H1 (cell line): Measurements from ENCODE around the gene MYD88. TPM values are rescaled to one million over a fixed set of nuclear protein-coding genes. Genes with fewer than 3 reads are reported as not detected.

Source experiments
- CTCF ChIA-PET: fragments of 300-600 bp; sonication (Branson Sonifier 250); formaldehyde crosslinking; loops from one replicate; lab custom pipeline; 2021; ENCODE audit not compliant: partially characterized antibody; lab: Charles Lee
- POLR2A ChIA-PET: fragments of 300-600 bp; sonication (Branson Sonifier 250); formaldehyde crosslinking; loops from one replicate; lab custom pipeline; 2021; ENCODE audit warnings: inconsistent platforms; ENCODE audit not compliant: partially characterized antibody; lab: Charles Lee
- DNase-seq, 2 experiments: peaks; one replicate each; pipeline versions ENCODE4 v3.0.0 to v3.0.0-alpha.2; 2010 to 2022; ENCODE audit warnings: low spot score in 2 of 2, low read depth in 1 of 2, mixed read lengths in 1 of 2
- FAIRE-seq: peaks from 2 replicates; lab custom pipeline; 2011; peaks lifted over from hg19 to GRCh38; lab: Jason Lieb, UNC
- H2AFZ ChIP-seq: 2 replicates; pipeline ENCODE4 v1.8.1; 2012; ENCODE audit warnings: low read length, inconsistent platforms
- H2AK5ac ChIP-seq: 2 replicates; pipeline ENCODE4 v1.6.1; 2013; ENCODE audit warnings: low read depth, low read length
- H2BK120ac ChIP-seq: replicated peaks from 2 replicates; pipeline ENCODE3; 2013; ENCODE audit warnings: low read depth, low read length, inconsistent platforms
- H2BK12ac ChIP-seq: 2 replicates; pipeline ENCODE4 v1.6.1; 2013; ENCODE audit warnings: low read depth, low read length
- H2BK15ac ChIP-seq: 2 replicates; pipeline ENCODE4 v1.6.1; 2013; ENCODE audit warnings: low read length
- H2BK20ac ChIP-seq: 2 replicates; pipeline ENCODE4 v1.6.1; 2013; ENCODE audit warnings: low read length
- H2BK5ac ChIP-seq: 2 replicates; pipeline ENCODE4 v1.6.1; 2013; ENCODE audit warnings: low read depth, low read length
- H3K14ac ChIP-seq: 2 replicates; pipeline ENCODE4 v1.6.1; 2013; ENCODE audit warnings: inconsistent platforms; ENCODE audit not compliant: insufficient read length
- H3K18ac ChIP-seq: 2 replicates; pipeline ENCODE4 v1.6.1; 2013; ENCODE audit warnings: low read length; ENCODE audit errors: extremely low read depth
- H3K23ac ChIP-seq: 2 replicates; pipeline ENCODE4 v1.6.1; 2013; ENCODE audit warnings: inconsistent platforms; ENCODE audit not compliant: insufficient read length
- H3K23me2 ChIP-seq: 2 replicates; pipeline ENCODE4 v1.6.1; 2013; ENCODE audit warnings: low read depth, low read length
- H3K27ac ChIP-seq: 2 replicates; pipeline ENCODE4 v1.6.1; 2011; ENCODE audit warnings: low read depth, low read length, inconsistent platforms
- H3K27me3 ChIP-seq, 4 experiments: replicated peaks in 1 of 4; 1 replicate in 1 of 4; 2 replicates in 3 of 4; pipeline versions ENCODE4 v1.6.1 to v1.8.1; 2011 to 2013; ENCODE audit warnings: low read length in 3 of 4, mild to moderate bottlenecking in 3 of 4, inconsistent platforms in 2 of 4, mixed read lengths in 2 of 4, moderate library complexity in 1 of 4; ENCODE audit not compliant: control insufficient read depth in 3 of 4, insufficient read depth in 3 of 4; ENCODE audit errors: extremely low read depth in 1 of 4
- H3K36me3 ChIP-seq, 4 experiments: 2 replicates each; pipeline versions ENCODE4 v1.6.1 to v1.8.1; 2011 to 2013; ENCODE audit warnings: mild to moderate bottlenecking in 4 of 4, low read length in 3 of 4, moderate library complexity in 2 of 4, control low read depth in 1 of 4, inconsistent platforms in 1 of 4; ENCODE audit not compliant: insufficient read depth in 4 of 4, control insufficient read depth in 2 of 4
- H3K4ac ChIP-seq: replicated peaks from 2 replicates; pipeline ENCODE3; 2013; ENCODE audit warnings: low read length, low read depth, mixed read lengths, inconsistent platforms; ENCODE audit not compliant: insufficient read length
- H3K4me1 ChIP-seq, 4 experiments: replicated peaks in 1 of 4; 1 replicate in 1 of 4; 2 replicates in 3 of 4; pipeline versions ENCODE4 v1.6.1 to v1.8.1; 2011 to 2013; ENCODE audit warnings: low read length in 3 of 4, inconsistent platforms in 2 of 4, mixed read lengths in 1 of 4; ENCODE audit not compliant: insufficient read depth in 4 of 4, control insufficient read depth in 3 of 4
- H3K4me2 ChIP-seq, 2 experiments: 2 replicates each; pipeline versions ENCODE4 v1.6.1 to v1.8.1; 2011 to 2013; ENCODE audit warnings: low read depth in 2 of 2, low read length in 2 of 2, control low read depth in 1 of 2, inconsistent platforms in 1 of 2, mild to moderate bottlenecking in 1 of 2; ENCODE audit not compliant: insufficient read depth in 1 of 2
- H3K4me3 ChIP-seq, 4 experiments: fragments of 200-600, 300-600 bp in 1 of 4; sonication (generic), shearing (Covaris generic), sonication (Bioruptor Twin) in 1 of 4; 2 replicates each; pipeline versions ENCODE4 v1.5.1 to v1.8.1; 2011 to 2016; ENCODE audit warnings: low read length in 4 of 4, low read depth in 3 of 4, control low read depth in 2 of 4, inconsistent platforms in 2 of 4, mild to moderate bottlenecking in 2 of 4, mixed read lengths in 1 of 4, moderate library complexity in 1 of 4; ENCODE audit not compliant: insufficient read depth in 2 of 4; ENCODE audit errors: extremely low read depth in 1 of 4
- H3K56ac ChIP-seq: replicated peaks from 2 replicates; pipeline ENCODE3; 2013; ENCODE audit warnings: low read depth, mild to moderate bottlenecking, mixed read lengths, low read length, inconsistent platforms; ENCODE audit not compliant: insufficient read length
- H3K79me1 ChIP-seq: 2 replicates; pipeline ENCODE4 v1.6.1; 2013; ENCODE audit warnings: low read depth, low read length, control low read depth
- H3K79me2 ChIP-seq, 2 experiments: 2 replicates each; pipeline versions ENCODE4 v1.6.1 to v1.8.1; 2012 to 2013; ENCODE audit warnings: low read length in 2 of 2, mild to moderate bottlenecking in 2 of 2, inconsistent platforms in 1 of 2; ENCODE audit not compliant: insufficient read depth in 2 of 2, control insufficient read depth in 1 of 2
- H3K9ac ChIP-seq, 4 experiments: replicated peaks in 1 of 4; 1 replicate in 1 of 4; 2 replicates in 3 of 4; pipeline versions ENCODE4 v1.6.1 to v1.8.1; 2011 to 2013; ENCODE audit warnings: low read depth in 3 of 4, low read length in 3 of 4, control low read depth in 2 of 4, mild to moderate bottlenecking in 2 of 4, moderate library complexity in 2 of 4, inconsistent platforms in 1 of 4; ENCODE audit errors: extremely low read depth in 1 of 4
- H3K9me3 ChIP-seq, 2 experiments: 2 replicates each; pipeline versions ENCODE4 v1.6.1 to v1.8.1; 2012 to 2013; ENCODE audit warnings: mild to moderate bottlenecking in 2 of 2, moderate library complexity in 2 of 2, control low read depth in 1 of 2, inconsistent platforms in 1 of 2, low read depth in 1 of 2, low read length in 1 of 2, mixed read lengths in 1 of 2; ENCODE audit not compliant: insufficient read depth in 2 of 2
- H4K20me1 ChIP-seq, 2 experiments: replicated peaks in 1 of 2; 2 replicates each; pipeline versions ENCODE3 to v1.8.1; 2011 to 2013; ENCODE audit warnings: inconsistent platforms in 2 of 2, low read length in 2 of 2, mild to moderate bottlenecking in 1 of 2; ENCODE audit not compliant: insufficient read depth in 2 of 2, control insufficient read depth in 1 of 2
- H4K5ac ChIP-seq: 2 replicates; pipeline ENCODE4 v1.6.1; 2013; ENCODE audit warnings: low read length, low read depth, mixed read lengths, inconsistent platforms; ENCODE audit not compliant: insufficient read length
- H4K8ac ChIP-seq: 2 replicates; pipeline ENCODE4 v1.8.0; 2013; ENCODE audit warnings: mild to moderate bottlenecking, moderate library complexity, low read length, inconsistent platforms; ENCODE audit not compliant: insufficient read depth; ENCODE audit errors: extremely low read depth
- H4K91ac ChIP-seq: replicated peaks from 2 replicates; pipeline ENCODE3; 2013; ENCODE audit warnings: low read length, mixed read lengths, inconsistent platforms; ENCODE audit not compliant: insufficient read length
- CREB1 ChIP-seq: IDR thresholded peaks from 2 replicates; pipeline ENCODE4 v1.6.1; 2012; ENCODE audit warnings: inconsistent platforms
- CTBP2 ChIP-seq: IDR thresholded peaks from 2 replicates; pipeline ENCODE4 v1.7.0; 2011; ENCODE audit warnings: borderline replicate concordance, mild to moderate bottlenecking, moderate library complexity, mixed read lengths, low read length; ENCODE audit not compliant: insufficient read depth, insufficient read length
- HDAC6 ChIP-seq: IDR thresholded peaks from one replicate; pipeline ENCODE4 v1.7.1; 2012; ENCODE audit warnings: low read depth, mild to moderate bottlenecking, inconsistent platforms, low read length, moderate library complexity
- KDM4A ChIP-seq: IDR thresholded peaks from one replicate; pipeline ENCODE4 v1.7.1; 2012; ENCODE audit warnings: low read depth, mild to moderate bottlenecking, moderate library complexity, low read length, inconsistent platforms; ENCODE audit not compliant: severe bottlenecking
- RBBP5 ChIP-seq: IDR thresholded peaks from 2 replicates; pipeline ENCODE4 v1.7.1; 2012; ENCODE audit warnings: low read depth, mild to moderate bottlenecking, inconsistent platforms, low read length, moderate library complexity, borderline replicate concordance
- RXRA ChIP-seq: IDR thresholded peaks from 2 replicates; pipeline ENCODE4 v1.6.1; 2011; ENCODE audit warnings: low read depth, mild to moderate bottlenecking, low read length, moderate library complexity; ENCODE audit not compliant: insufficient read depth
- ZNF274 ChIP-seq: IDR thresholded peaks from 2 replicates; pipeline ENCODE4 v1.7.0; 2012; ENCODE audit warnings: low read length, borderline replicate concordance; ENCODE audit errors: extremely low read depth
- WGBS, 2 experiments: shearing (Covaris generic) in 1 of 2; methylation state at CpG; one replicate each; pipeline versions ENCODE4 v1.1.6 to v1.1.7; 2013 to 2015; ENCODE audit warnings: low lambda C conversion rate in 2 of 2, mixed read lengths in 2 of 2, inconsistent platforms in 1 of 2, low coverage in 1 of 2, missing lambda C conversion rate in 1 of 2; ENCODE audit not compliant: insufficient replicate concordance in 2 of 2, insufficient coverage in 1 of 2, insufficient read length in 1 of 2; ENCODE audit errors: extremely low coverage in 1 of 2, missing lambda C conversion rate in 1 of 2; 5-methylcytosine and 5-hydroxymethylcytosine counted together
- polyA plus RNA-seq, 7 experiments: library from polyadenylated mRNA; depleted of rRNA in 3 of 7; stranded (reverse) in 5 of 7; unstranded in 2 of 7; fragments of >200 nt in 5 of 7; fragments of 200-250 nt in 2 of 7; gene quantifications; 1 replicate in 5 of 7; 2 replicates in 1 of 7; 4 replicates in 1 of 7; pipeline versions ENCODE4 v1.2.1 to v1.2.3, GENCODE V29; 2011 to 2013; ENCODE audit warnings: missing spikeins in 2 of 7, mixed read lengths in 2 of 7
- total RNA-seq: library from RNA; stranded (reverse); fragmentation: NEBNext Ultra II Directional; extraction: Animal tissue kit (Norgen Biotek cat#: 25700); gene quantifications from 2 replicates; pipeline ENCODE4 v1.2.1, GENCODE V29; 2021

MYD88 gene
- total and polyA plus RNA-seq, 2 of the 8 experiments (the other 6 are each of a cell fraction or from before 2014, with no cell fraction given): 22.1 to 22.5 TPM

GRCh38 chr3:38157595-38157994 is 19.1 kb downstream of the MYD88 start:
- Histone ChIP-seq H4K5ac (no peak overlapping the region), H2BK5ac (no peak overlapping the region), H2AK5ac (no peak overlapping the region), H3K79me1 (no peaks in the 10 kb centered on the region), H3K18ac (no peak overlapping the region), H4K91ac (no peak overlapping the region), H3K9me3 (no peaks in the 10 kb centered on the region), H3K56ac (no peak overlapping the region), H3K4me3 (no peak overlapping the region), H3K79me2 (no peaks in the 10 kb centered on the region), H4K20me1 (no peaks in the 10 kb centered on the region), H3K23ac (no peak overlapping the region), H2BK15ac (no peak overlapping the region)
- CTCF ChIA-PET: interaction anchor here (1.2 to 10.9 kb wide), 4 partner anchors 17 to 364 kb away, joined by 3 to 52 read pairs (median 4); partner anchors contain the start of genes ACAA1 and MYD88
- FAIRE-seq: no peak
- TF ChIP-seq RBBP5: no peak
- no peak for TF ChIP-seq ZNF274
- no peak for TF ChIP-seq HDAC6
- TF ChIP-seq CTBP2: no peak
- TF ChIP-seq KDM4A: no peak
- TF ChIP-seq CREB1: no peak
- TF ChIP-seq RXRA: no peak
- TF ChIP-seq, all 59 proteins: peak for 0
- Histone ChIP-seq H3K4me2 (no peak overlapping the region), H3K4ac (no peak overlapping the region), H3K14ac (no peak overlapping the region), H3K27me3 (no peaks in the 10 kb centered on the region), H2BK12ac (no peak overlapping the region), H2BK20ac (no peak overlapping the region), H2BK120ac (no peak overlapping the region), H3K9ac (no peak overlapping the region), H3K27ac (no peak overlapping the region), H3K23me2 (no peaks in the 10 kb centered on the region), H3K4me1 (no peaks in the 10 kb centered on the region; a peak in 1 of 7 replicates), H4K8ac (no peak overlapping the region), H3K36me3 (no peaks in the 10 kb centered on the region), H2AFZ (no peak overlapping the region)
- POLR2A ChIA-PET: interaction anchor here (1.0 kb wide), 1 partner anchor 15 kb away, joined by 3 read pairs; no protein-coding TSS in a partner anchor
- no peak for DNase-seq
- WGBS, 2 experiments: 85% methylated on average over 3 of the region's 3 CpGs; no CpG with 5 or more reads in 1 of the 2 experiments
